SK-N-MC (cell line): ENCODE measurements around the gene DCUN1D2.
"Not testable (repeated sequence)": the region's sequence is repeated elsewhere in the genome, so short reads cannot be mapped to it uniquely, and the experiment has no call there.

Experiments
- DNase-seq: peaks from one replicate; pipeline ENCODE4 v3.0.0-alpha.2; 2011; ENCODE audit warnings: low read depth, low spot score
- H3K27ac ChIP-seq: fragments of 200-600 bp; sonication (generic); 2 replicates; pipeline ENCODE4 v1.5.1; 2016; ENCODE audit warnings: mixed run types
- H3K36me3 ChIP-seq: fragments of 200-600 bp; sonication (generic); 2 replicates; pipeline ENCODE4 v1.6.1; 2017; ENCODE audit warnings: antibody characterized with exemption, low read length, mixed read lengths; ENCODE audit not compliant: insufficient read depth
- H3K4me3 ChIP-seq: fragments of 200-600 bp; sonication (generic); 2 replicates; pipeline ENCODE4 v1.5.1; 2016
- H3K9ac ChIP-seq: fragments of 200-600 bp; sonication (generic); 2 replicates; pipeline ENCODE4 v1.8.0; 2017; ENCODE audit warnings: mixed run types, mixed read lengths; ENCODE audit not compliant: insufficient read length
- H3K9me3 ChIP-seq: fragments of 200-600 bp; sonication (generic); 2 replicates; pipeline ENCODE4 v1.6.1; 2017; ENCODE audit warnings: low read depth, mild to moderate bottlenecking, antibody characterized with exemption, low read length, moderate library complexity, mixed read lengths
- EZH2 ChIP-seq: fragments of 200-600 bp; sonication (generic); IDR thresholded peaks from one replicate; pipeline ENCODE4 v1.6.1; 2017; ENCODE audit warnings: antibody characterized with exemption
- FOXP2 ChIP-seq: optimal IDR thresholded peaks from 2 replicates; pipeline ENCODE3; 2011; ENCODE audit warnings: mild to moderate bottlenecking, moderate library complexity; ENCODE audit not compliant: insufficient read depth; ENCODE audit errors: extremely low read length, control extremely low read depth
- POLR2AphosphoS5 ChIP-seq: IDR thresholded peaks from 2 replicates; pipeline ENCODE4 v1.6.1; 2012; ENCODE audit warnings: mild to moderate bottlenecking, low read depth, low read length, borderline replicate concordance

The DCUN1D2 gene

GRCh38 chr13:113442354-113442984 is 48.0 kb downstream of the DCUN1D2 start:
- Histone ChIP-seq H3K9ac (no peak overlapping the region), H3K27ac (no peak overlapping the region), H3K36me3 (peaks cover 16% of the 10 kb centered on the region; the same call in 1 of the 2 replicates), H3K9me3 (no peaks in the 10 kb centered on the region), H3K4me3 (no peak overlapping the region)
- no peak for DNase-seq
- TF ChIP-seq EZH2 = no peak

- TF ChIP-seq FOXP2 (no peak), EZH2 (no peak), POLR2AphosphoS5 (no peak)
- Histone ChIP-seq H3K36me3 (peaks cover 16% of the 10 kb centered on the region; the same call in 1 of the 2 replicates), H3K9ac (no peak overlapping the region)
Measured at GRCh38 chr13:113441661-113442060, 48.9 kb downstream of the DCUN1D2 start.

GRCh38 chr13:113437408-113438010 is 53.0 kb downstream of the DCUN1D2 start:
- H3K36me3 ChIP-seq = peaks cover 9% of the 10 kb centered on the region; the same call in 1 of the 2 replicates
- no peak overlapping the region for H3K9ac ChIP-seq
- H3K27ac ChIP-seq = no peak overlapping the region
- no peak for DNase-seq
- no peaks in the 10 kb centered on the region for H3K9me3 ChIP-seq
- no peak overlapping the region for H3K4me3 ChIP-seq
- no peak for TF ChIP-seq EZH2
- TF ChIP-seq FOXP2 = no peak
- no peak for TF ChIP-seq POLR2AphosphoS5

More at GRCh38 chr13:113441661-113442060, 48.9 kb downstream of the DCUN1D2 start:
- Histone ChIP-seq H3K9me3 (no peaks in the 10 kb centered on the region), H3K27ac (no peak overlapping the region), H3K4me3 (no peak overlapping the region)
- DNase-seq = no peak

- H3K9ac ChIP-seq, DNase-seq, H3K9me3 ChIP-seq: not testable (repeated sequence)
Measured at GRCh38 chr13:113436866-113437265, 53.6 kb downstream of the DCUN1D2 start.

GRCh38 chr13:113435907-113436306 is 54.6 kb downstream of the DCUN1D2 start:
- H3K4me3 ChIP-seq, H3K9me3 ChIP-seq, H3K9ac ChIP-seq, H3K27ac ChIP-seq, H3K36me3 ChIP-seq, DNase-seq: not testable (repeated sequence)

More at GRCh38 chr13:113436866-113437265, 53.6 kb downstream of the DCUN1D2 start:
- H3K4me3 ChIP-seq, H3K27ac ChIP-seq, H3K36me3 ChIP-seq: not testable (repeated sequence)

GRCh38 chr13:113433391-113433916 is 57.1 kb downstream of the DCUN1D2 start:
- TF ChIP-seq FOXP2 (no peak), POLR2AphosphoS5 (no peak), EZH2 (no peak)
- H3K9ac ChIP-seq = no peak overlapping the region
- H3K4me3 ChIP-seq = no peak overlapping the region
- H3K36me3 ChIP-seq = no peaks in the 10 kb centered on the region
- no peak overlapping the region for H3K27ac ChIP-seq
- DNase-seq = no peak
- H3K9me3 ChIP-seq = no peaks in the 10 kb centered on the region

- no peaks in the 10 kb centered on the region for H3K36me3 ChIP-seq
- no peak overlapping the region for H3K4me3 ChIP-seq
- H3K9ac ChIP-seq = no peak overlapping the region
- TF ChIP-seq POLR2AphosphoS5 = no peak
- TF ChIP-seq EZH2 = no peak
- no peak for TF ChIP-seq FOXP2
- no peaks in the 10 kb centered on the region for H3K9me3 ChIP-seq
- DNase-seq = no peak
- H3K27ac ChIP-seq = no peak overlapping the region
Measured at GRCh38 chr13:113432506-113433270, 57.8 kb downstream of the DCUN1D2 start.

- Histone ChIP-seq H3K9ac (no peak overlapping the region), H3K4me3 (no peak overlapping the region), H3K9me3 (no peaks in the 10 kb centered on the region), H3K27ac (no peak overlapping the region), H3K36me3 (no peaks in the 10 kb centered on the region)
- no peak for DNase-seq
- TF ChIP-seq POLR2AphosphoS5 (no peak), EZH2 (no peak), FOXP2 (no peak)
Measured at GRCh38 chr13:113431171-113431570, 59.3 kb downstream of the DCUN1D2 start.
